ENCODE measurements around the gene SPAG16.

GRCh38 chr2:213261715-213262114, 22.5 kb upstream of the SPAG16 start:
- TF ChIP-seq CTCF (IDR thresholded peaks at IDR 0.05; ENCODE audit: low read depth, low read length), result no peak
- no peak for TF ChIP-seq POLR2A (IDR thresholded peaks at IDR 0.05; ENCODE audit: extremely low read depth, insufficient read length)
- no peak for TF ChIP-seq MYC (IDR thresholded peaks at IDR 0.05; ENCODE audit: low read depth, low read length)
- no peak for TF ChIP-seq MAX (IDR thresholded peaks at IDR 0.05; ENCODE audit: low read depth, low read length)

Measured in NB4 (cell line).